ENCODE results near the gene HIF1AN.

DNA sequence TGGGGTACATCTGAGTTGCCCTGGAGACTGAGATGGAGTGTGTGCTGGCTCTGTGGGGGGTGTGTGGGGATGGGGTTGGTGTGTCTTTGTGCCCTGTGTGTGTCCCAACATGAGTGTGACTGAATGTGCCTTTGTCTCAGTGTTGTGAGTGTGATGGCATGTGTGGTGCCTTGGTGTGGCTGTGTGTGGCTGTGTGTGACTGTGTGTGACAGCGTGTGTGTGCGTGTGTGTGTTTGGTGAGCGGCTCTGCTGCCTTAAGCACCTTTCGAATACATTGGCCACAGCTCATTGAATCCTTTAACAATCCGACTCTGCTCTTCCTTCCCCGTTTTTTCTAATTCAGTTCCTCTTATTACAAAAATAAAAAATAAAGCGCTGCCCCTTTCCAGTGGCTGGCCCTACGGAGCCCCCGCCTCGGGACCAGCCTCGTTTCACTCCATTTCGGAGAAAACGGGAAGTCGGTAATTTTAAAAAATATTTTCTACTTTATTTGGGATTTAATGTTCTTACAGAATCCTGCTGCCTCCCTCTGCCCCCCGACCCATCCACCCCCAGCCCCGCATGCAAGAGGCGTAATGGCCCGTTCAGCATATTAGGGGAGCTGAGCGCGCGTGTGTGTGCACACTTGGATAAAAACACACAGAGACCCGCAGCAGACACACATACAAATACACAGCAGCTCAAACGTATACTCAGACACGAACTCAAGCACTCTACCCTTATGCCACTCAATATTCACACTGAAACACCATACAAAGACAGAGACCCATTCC is 35.5 kb downstream of the HIF1AN start:
- no peak for TF ChIP-seq POLR2A (IDR thresholded peaks at IDR 0.05)
- TF ChIP-seq, protein P1, sequence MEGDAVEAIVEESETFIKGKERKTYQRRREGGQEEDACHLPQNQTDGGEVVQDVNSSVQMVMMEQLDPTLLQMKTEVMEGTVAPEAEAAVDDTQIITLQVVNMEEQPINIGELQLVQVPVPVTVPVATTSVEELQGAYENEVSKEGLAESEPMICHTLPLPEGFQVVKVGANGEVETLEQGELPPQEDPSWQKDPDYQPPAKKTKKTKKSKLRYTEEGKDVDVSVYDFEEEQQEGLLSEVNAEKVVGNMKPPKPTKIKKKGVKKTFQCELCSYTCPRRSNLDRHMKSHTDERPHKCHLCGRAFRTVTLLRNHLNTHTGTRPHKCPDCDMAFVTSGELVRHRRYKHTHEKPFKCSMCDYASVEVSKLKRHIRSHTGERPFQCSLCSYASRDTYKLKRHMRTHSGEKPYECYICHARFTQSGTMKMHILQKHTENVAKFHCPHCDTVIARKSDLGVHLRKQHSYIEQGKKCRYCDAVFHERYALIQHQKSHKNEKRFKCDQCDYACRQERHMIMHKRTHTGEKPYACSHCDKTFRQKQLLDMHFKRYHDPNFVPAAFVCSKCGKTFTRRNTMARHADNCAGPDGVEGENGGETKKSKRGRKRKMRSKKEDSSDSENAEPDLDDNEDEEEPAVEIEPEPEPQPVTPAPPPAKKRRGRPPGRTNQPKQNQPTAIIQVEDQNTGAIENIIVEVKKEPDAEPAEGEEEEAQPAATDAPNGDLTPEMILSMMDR (IDR thresholded peaks at IDR 0.05 in 4 of 5, conservative IDR thresholded peaks at IDR 0.05 in 1 of 5), result no peak
